ENCODE results near the gene NAV3. TPM values are rescaled to one million over a fixed set of nuclear protein-coding genes. Genes with fewer than 3 reads are reported as not detected.

Gene NAV3
- total RNA-seq, 1 donor from 2014 or later, result 16.2 TPM

GRCh38 chr12:77928078-77928477 is 97.4 kb downstream of the NAV3 start:
- peaks cover 11% of the 10 kb centered on the region for H3K4me1 ChIP-seq
- no peaks in the 10 kb centered on the region for H3K9me3 ChIP-seq
- no peaks in the 10 kb centered on the region for H3K36me3 ChIP-seq
- intact Hi-C loops (cut with DNase I), result loop anchor here (10.0 kb wide), 1 partner anchor 203 kb away; no protein-coding TSS in a partner anchor
- H3K27me3 ChIP-seq, result no peaks in the 10 kb centered on the region
- H3K27ac ChIP-seq, result no peak overlapping the region
- TF ChIP-seq POLR2AphosphoS5 (IDR thresholded peaks at IDR 0.05; ENCODE audit: insufficient read depth in 1 of 2, low read depth in 1 of 2) (no peak), POLR2A (IDR thresholded peaks at IDR 0.05) (no peak)
- no peak overlapping the region for H3K4me3 ChIP-seq
- no peak for DNase-seq (ENCODE audit: extremely low spot score in 2 of 2)

DNA sequence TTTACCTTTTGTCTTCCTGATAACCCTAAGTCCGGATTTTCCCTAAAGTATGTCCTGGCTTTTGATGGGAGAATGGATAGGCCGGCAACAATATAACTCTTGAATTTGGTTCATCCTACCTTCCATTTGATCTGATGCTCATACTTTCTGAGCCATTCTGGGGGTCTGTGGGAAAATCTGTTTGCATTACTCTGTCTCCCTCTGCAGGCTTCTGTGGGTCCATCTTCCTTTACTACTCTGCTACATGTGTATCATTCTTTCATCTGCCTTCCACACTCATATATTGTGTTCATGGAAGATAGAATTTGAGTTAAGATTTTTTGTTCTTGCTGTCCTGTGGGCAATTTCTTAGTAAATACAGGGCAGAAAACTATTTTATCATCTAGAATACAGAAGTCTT is 101.5 kb downstream of the NAV3 start:
- TF ChIP-seq CTCF (IDR thresholded peaks at IDR 0.05), result no peak
- no peak for TF ChIP-seq POLR2A (IDR thresholded peaks at IDR 0.05)
- no peak for TF ChIP-seq POLR2AphosphoS5 (IDR thresholded peaks at IDR 0.05; ENCODE audit: insufficient read depth in 1 of 2, low read depth in 1 of 2)
- DNase-seq (ENCODE audit: extremely low spot score in 2 of 2), result no peak
- intact Hi-C loops (cut with DNase I), result no loop called here
- Histone ChIP-seq H3K4me1 (no peaks in the 10 kb centered on the region), H3K9me3 (no peaks in the 10 kb centered on the region), H3K27ac (no peak overlapping the region), H3K4me3 (no peak overlapping the region), H3K27me3 (no peaks in the 10 kb centered on the region), H3K36me3 (no peaks in the 10 kb centered on the region)

DNA sequence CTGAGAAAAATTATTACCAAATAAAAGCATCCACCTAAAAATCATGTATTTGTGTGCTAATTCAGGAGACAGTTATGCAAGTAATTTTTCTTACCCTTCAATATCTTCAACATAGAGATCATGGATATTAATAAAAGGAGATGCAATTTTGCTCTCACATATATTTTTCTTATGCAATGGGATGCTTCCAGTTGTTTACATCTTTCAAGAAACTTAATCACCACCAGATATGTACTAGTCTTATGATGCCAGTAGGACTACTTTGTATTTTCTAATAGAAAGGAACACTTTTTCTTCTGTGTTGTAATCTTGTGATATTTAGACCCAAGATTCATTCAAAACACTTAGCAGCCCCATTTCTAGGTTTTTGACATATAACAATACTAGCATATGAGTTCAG is 107.6 kb downstream of the NAV3 start:
- no peak for DNase-seq (ENCODE audit: extremely low spot score in 2 of 2)

GRCh38 chr12:77940011-77940423 is 109.3 kb downstream of the NAV3 start:
- Histone ChIP-seq H3K4me3 (no peak overlapping the region), H3K9me3 (no peaks in the 10 kb centered on the region), H3K4me1 (peaks cover 4% of the 10 kb centered on the region), H3K27me3 (no peaks in the 10 kb centered on the region), H3K36me3 (no peaks in the 10 kb centered on the region), H3K27ac (no peak overlapping the region)
- no peak for DNase-seq (ENCODE audit: extremely low spot score in 2 of 2)
- intact Hi-C loops (cut with DNase I), result no loop called here
- TF ChIP-seq POLR2A (IDR thresholded peaks at IDR 0.05), result no peak
- TF ChIP-seq CTCF (IDR thresholded peaks at IDR 0.05), result no peak
- peak in 1 of 2 donors; percentile 29 for TF ChIP-seq POLR2AphosphoS5 (IDR thresholded peaks at IDR 0.05; ENCODE audit: insufficient read depth in 1 of 2, low read depth in 1 of 2)

More for the DNA sequence above, 107.6 kb downstream of the NAV3 start:
- H3K27ac ChIP-seq, result no peak overlapping the region
- TF ChIP-seq CTCF (IDR thresholded peaks at IDR 0.05), result no peak
- TF ChIP-seq POLR2AphosphoS5 (IDR thresholded peaks at IDR 0.05; ENCODE audit: insufficient read depth in 1 of 2, low read depth in 1 of 2), result no peak
- no peak for TF ChIP-seq POLR2A (IDR thresholded peaks at IDR 0.05)
- H3K36me3 ChIP-seq, result no peaks in the 10 kb centered on the region
- intact Hi-C loops (cut with DNase I), result no loop called here
- no peaks in the 10 kb centered on the region for H3K27me3 ChIP-seq
- peaks cover 4% of the 10 kb centered on the region for H3K4me1 ChIP-seq
- no peak overlapping the region for H3K4me3 ChIP-seq
- H3K9me3 ChIP-seq, result no peaks in the 10 kb centered on the region

- Histone ChIP-seq H3K27me3 (no peaks in the 10 kb centered on the region), H3K27ac (no peak overlapping the region), H3K9me3 (no peaks in the 10 kb centered on the region), H3K4me3 (no peak overlapping the region), H3K36me3 (no peaks in the 10 kb centered on the region), H3K4me1 (peaks cover 4% of the 10 kb centered on the region)
- DNase-seq (ENCODE audit: extremely low spot score in 2 of 2), result no peak
- intact Hi-C loops (cut with DNase I), result no loop called here
- TF ChIP-seq CTCF (IDR thresholded peaks at IDR 0.05) (no peak), POLR2AphosphoS5 (IDR thresholded peaks at IDR 0.05; ENCODE audit: insufficient read depth in 1 of 2, low read depth in 1 of 2) (no peak), POLR2A (IDR thresholded peaks at IDR 0.05) (no peak)
Measured at GRCh38 chr12:77940567-77940966, 109.9 kb downstream of the NAV3 start.
